HG03060 (cell line): ENCODE results near the gene MOCS2.
A peak's percentile ranks its signal among the peaks of the same experiment; 100 is the strongest.

Experiments
- ATAC-seq: cut with Tn5 transposase; IDR thresholded peaks from one replicate; pipeline ENCODE4 v1.9.1; 2021; ENCODE audit warnings: low read depth, moderate number of reproducible peaks; ENCODE audit not compliant: unreplicated experiment

The MOCS2 gene

GRCh38 chr5:53095931-53096525 is 13.5 kb downstream of the MOCS2 start:
- ATAC-seq = peak; percentile 76

GRCh38 chr5:53095217-53095616 is 14.3 kb downstream of the MOCS2 start:
- no peak for ATAC-seq

GRCh38 chr5:53092242-53092641 is 17.3 kb downstream of the MOCS2 start:
- ATAC-seq = no peak

GRCh38 chr5:53091289-53091688 is 18.3 kb downstream of the MOCS2 start:
- ATAC-seq = no peak

- ATAC-seq = no peak
Measured at GRCh38 chr5:53090229-53090628, 19.3 kb downstream of the MOCS2 start.

GRCh38 chr5:53089481-53089991 is 20.0 kb downstream of the MOCS2 start:
- ATAC-seq = no peak

- no peak for ATAC-seq
Measured at GRCh38 chr5:53087621-53088121, 21.9 kb downstream of the MOCS2 start.

- ATAC-seq = no peak
Measured at GRCh38 chr5:53087171-53087570, 22.4 kb downstream of the MOCS2 start.

- ATAC-seq = no peak
Measured at GRCh38 chr5:53084546-53085255, 24.9 kb downstream of the MOCS2 start.

GRCh38 chr5:53083927-53084326 is 25.6 kb downstream of the MOCS2 start:
- no peak for ATAC-seq

- ATAC-seq = no peak
Measured at GRCh38 chr5:53080271-53080670, 29.3 kb downstream of the MOCS2 start.

GRCh38 chr5:53076014-53076583 is 33.5 kb downstream of the MOCS2 start:
- ATAC-seq = no peak

- ATAC-seq = no peak
Measured at GRCh38 chr5:53073348-53073747, 36.2 kb downstream of the MOCS2 start.

- no peak for ATAC-seq
Measured at GRCh38 chr5:53071738-53072137, 37.8 kb downstream of the MOCS2 start.

- no peak for ATAC-seq
Measured at GRCh38 chr5:53071298-53071697, 38.3 kb downstream of the MOCS2 start.

- ATAC-seq = no peak
Measured at GRCh38 chr5:53069626-53070025, 39.9 kb downstream of the MOCS2 start.

- ATAC-seq = no peak
Measured at GRCh38 chr5:53068291-53068836, 41.2 kb downstream of the MOCS2 start.

GRCh38 chr5:53067641-53068040 is 41.9 kb downstream of the MOCS2 start:
- no peak for ATAC-seq

GRCh38 chr5:53066088-53066487 is 43.5 kb downstream of the MOCS2 start:
- no peak for ATAC-seq

- no peak for ATAC-seq
Measured at GRCh38 chr5:53063791-53064190, 45.8 kb downstream of the MOCS2 start.

- ATAC-seq = no peak
Measured at GRCh38 chr5:53063176-53063575, 46.4 kb downstream of the MOCS2 start.
